HG03354 (cell line): ENCODE data around the gene SBF1.
A peak's percentile ranks its signal among the peaks of the same experiment; 100 is the strongest.

ENCODE experiments used
- ATAC-seq: cut with Tn5 transposase; IDR thresholded peaks from one replicate; pipeline ENCODE4 v1.9.1; 2021; ENCODE audit warnings: mild to moderate bottlenecking; ENCODE audit not compliant: unreplicated experiment, poor library complexity, severe bottlenecking

SBF1 gene

GRCh38 chr22:50469377-50470305, 5.2 kb downstream of the SBF1 start:
- peak; percentile 63 for ATAC-seq

- ATAC-seq = no peak
Measured at GRCh38 chr22:50468626-50469025, 6.2 kb downstream of the SBF1 start.

GRCh38 chr22:50467773-50468440, 6.9 kb downstream of the SBF1 start:
- no peak for ATAC-seq

DNA sequence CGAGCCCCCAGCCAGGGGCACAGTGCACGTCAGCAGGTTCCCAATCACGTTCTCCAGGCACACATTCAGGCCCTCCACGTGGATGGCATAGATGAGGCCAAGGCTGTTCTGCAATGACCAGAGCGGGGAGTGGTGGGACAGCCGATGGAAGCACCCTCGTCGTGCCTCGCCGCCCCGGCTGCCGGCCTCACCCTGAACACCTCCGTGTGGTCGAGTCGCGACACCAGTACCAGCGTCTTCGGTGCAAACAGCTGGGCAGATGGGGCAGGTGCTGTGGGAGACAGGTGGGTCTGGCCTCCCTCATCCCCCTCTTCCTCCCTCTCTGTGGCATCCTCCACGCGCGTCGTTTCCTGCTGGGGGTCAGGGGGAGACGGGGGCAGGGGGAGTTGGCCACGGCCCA, 7.5 kb downstream of the SBF1 start:
- no peak for ATAC-seq

- no peak for ATAC-seq
Measured at GRCh38 chr22:50465066-50465930, 9.5 kb downstream of the SBF1 start.

- no peak for ATAC-seq
Measured at GRCh38 chr22:50464451-50464850, 10.4 kb downstream of the SBF1 start.

GRCh38 chr22:50463188-50463900, 11.5 kb downstream of the SBF1 start:
- ATAC-seq = no peak

DNA sequence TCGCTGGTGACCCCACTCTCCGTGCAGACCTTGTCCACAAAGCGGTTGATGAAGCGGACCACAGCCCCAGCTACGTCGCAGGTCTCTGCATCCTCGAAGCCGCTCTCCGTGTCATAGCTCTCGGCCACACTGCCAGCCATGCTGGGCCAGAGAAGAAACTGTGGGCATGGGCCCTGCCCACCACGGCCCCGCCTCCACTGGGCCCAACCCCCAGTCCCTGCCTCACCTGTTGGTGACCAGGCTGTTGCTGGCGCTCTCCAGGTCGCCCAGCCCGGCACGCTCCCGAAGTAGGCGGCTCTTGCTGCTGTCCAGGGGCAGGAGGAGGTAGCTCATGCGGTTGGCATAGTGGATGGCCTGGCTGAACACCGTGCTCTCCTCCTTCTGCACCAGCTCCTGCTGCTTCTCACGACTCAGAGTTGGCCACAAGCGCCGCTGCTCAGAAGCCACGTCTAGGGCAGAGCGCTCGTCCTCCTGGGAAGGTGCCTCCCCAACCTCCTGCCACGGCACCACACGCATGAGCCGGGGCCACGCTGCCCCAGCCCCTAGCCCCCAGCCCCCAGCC, 12.8 kb downstream of the SBF1 start:
- no peak for ATAC-seq

DNA sequence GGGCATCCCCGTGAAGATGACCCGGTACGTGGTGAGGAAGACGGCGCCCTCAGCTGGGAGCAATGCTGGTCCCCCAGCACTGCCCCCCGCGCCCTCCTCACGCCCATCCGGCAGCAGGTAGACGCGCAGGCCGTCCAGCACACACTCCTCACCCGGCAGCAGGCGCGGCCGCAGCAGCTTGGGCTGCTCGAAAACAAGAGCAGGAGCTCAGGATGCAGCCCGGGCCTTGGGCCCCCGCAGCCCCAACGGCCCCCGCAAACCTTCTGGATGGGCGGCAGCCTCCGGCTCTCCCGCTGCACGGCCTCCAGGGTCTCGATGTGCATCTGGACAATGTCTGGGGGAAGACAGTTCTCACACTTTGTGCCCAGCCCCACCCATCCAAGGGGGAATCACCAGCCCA, 13.3 kb downstream of the SBF1 start:
- no peak for ATAC-seq

DNA sequence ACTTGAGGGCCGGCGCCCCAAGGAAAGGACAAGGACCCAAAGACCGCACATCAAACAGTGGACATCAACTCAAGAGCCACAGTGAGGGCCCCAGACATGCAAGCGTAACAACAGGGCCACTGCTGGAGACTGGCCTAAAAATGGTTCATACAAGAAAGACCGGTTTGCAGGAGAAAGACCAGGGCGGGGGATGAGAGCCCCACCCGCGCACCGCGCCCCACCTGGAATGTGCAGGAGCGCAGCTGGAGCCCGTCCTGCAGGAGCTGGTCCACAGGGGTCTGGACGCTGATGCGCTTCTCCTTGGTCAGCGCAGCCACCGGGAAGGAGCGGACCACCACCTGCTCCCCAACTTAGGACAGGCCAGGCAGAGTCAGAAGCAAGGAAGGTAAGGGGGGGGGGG, 13.9 kb downstream of the SBF1 start:
- no peak for ATAC-seq

- ATAC-seq = no peak
Measured at GRCh38 chr22:50459496-50460140, 15.2 kb downstream of the SBF1 start.

GRCh38 chr22:50459016-50459415, 15.8 kb downstream of the SBF1 start:
- no peak for ATAC-seq

GRCh38 chr22:50456466-50457234, 18.2 kb downstream of the SBF1 start:
- no peak for ATAC-seq

DNA sequence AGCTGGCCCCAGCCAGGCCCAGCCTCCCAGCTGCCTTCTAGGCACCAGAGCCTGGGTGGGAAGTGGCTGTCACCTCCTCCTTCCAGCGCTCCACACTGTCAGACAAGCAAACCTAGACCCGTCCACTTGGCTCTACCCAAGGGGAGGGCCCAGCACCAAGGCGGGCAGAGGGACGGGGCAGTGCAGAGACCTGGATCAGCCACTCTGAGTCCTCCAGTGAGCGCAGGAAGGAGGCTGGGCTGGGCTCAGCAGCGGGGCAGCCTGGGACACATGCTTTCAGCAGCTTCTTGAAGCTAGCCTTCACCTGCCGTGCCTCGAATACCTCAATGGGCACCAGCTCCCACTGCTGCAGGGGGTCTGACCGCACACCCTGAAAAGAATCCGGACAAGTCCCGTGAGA, 18.8 kb downstream of the SBF1 start:
- no peak for ATAC-seq

DNA sequence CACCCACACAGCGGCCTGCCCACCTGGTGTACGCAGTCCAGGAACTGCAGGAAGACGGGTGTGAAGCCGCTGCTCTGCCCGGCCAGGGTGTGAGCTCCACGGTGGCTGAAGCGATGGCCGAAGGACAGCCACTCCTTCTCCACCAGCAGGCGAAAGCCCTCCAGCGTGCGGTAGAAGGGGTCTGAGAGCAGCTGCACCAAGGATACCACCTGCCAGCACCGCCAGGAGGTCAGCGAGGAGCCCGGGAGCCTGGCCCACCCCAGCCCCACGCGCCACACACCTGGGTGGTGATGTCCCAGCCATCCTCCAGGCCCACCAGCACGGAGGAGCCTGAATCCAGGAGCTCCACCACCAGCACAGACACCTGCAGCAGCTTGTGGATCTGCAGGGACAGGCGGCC, 19.6 kb downstream of the SBF1 start:
- no peak for ATAC-seq

DNA sequence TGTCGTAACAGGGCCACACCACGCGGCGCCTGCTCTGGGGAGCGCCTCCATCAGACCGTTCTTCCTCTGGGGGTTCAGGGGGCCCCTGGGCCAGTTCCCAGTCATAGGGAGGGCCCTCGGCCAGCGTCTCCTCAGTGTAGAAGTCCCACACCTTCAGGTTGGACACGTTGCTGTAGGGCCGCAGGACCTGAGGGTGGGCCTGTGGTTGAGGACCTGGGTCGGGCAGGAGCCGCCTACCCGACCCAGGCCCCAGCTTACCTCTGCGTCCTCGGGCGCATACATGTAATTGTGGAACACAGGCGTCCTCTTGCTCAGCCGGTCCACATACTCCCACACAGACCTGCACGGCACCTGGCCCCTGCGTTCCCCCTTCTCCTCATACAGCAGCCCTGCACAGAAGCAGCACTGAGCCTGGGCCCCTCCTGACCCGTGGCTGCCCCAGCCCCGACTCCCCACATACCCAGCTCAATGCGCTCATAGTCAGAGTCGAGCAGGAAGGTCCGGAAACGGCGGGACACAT, 20.2 kb downstream of the SBF1 start:
- ATAC-seq = no peak

DNA sequence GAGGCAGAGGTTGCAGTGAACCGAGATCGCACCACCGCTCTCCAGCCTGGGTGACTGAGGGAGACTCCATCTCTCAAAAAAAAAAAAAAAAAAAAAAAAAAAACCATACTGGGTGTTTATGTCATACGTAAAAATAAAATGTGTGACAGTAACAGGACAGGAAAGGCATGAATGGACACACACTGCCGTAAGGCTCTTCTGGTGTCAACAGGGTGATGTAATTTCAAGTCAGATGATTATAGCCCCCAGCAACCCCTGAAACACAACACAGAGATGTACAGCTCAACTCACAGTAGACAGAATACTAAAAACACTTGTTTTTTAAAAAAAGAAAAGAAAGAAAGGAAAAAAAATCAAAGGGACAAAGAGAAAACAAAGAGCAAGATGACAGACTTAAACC, 22.2 kb downstream of the SBF1 start:
- ATAC-seq = no peak
